Measurements from ENCODE around the gene RAD54L. TPM values are rescaled to one million over a fixed set of nuclear protein-coding genes. Genes with fewer than 3 reads are reported as not detected.
"Not testable (repeated sequence)": the region's sequence is repeated elsewhere in the genome, so short reads cannot be mapped to it uniquely, and the experiment has no call there.

RAD54L gene
- total RNA-seq, 2 experiments from 2014 or later = 64.6 to 65.1 TPM

- no peaks in the 10 kb centered on the region for H3K27me3 Mint-ChIP-seq
- CTCF ChIA-PET = interaction anchor here (0.9 to 1.8 kb wide), 4 partner anchors 10 to 94 kb away, joined by 3 to 7 read pairs (median 5); partner anchors contain the start of gene NSUN4
- intact Hi-C loops (cut with micrococcal nuclease) = no loop called here
- H3K4me3 Mint-ChIP-seq = no peak overlapping the region
- no peak for TF ChIP-seq CTCF (IDR thresholded peaks at IDR 0.05)
- H3K4me1 Mint-ChIP-seq (ENCODE audit: low read depth) = peaks cover 2% of the 10 kb centered on the region
- ATAC-seq (no peak), DNase-seq (no peak)
- POLR2A ChIA-PET = interaction anchor here (2.1 to 2.2 kb wide), 3 partner anchors 9 to 23 kb away, joined by 5 to 8 read pairs (median 8); partner anchors contain the start of genes LRRC41, NSUN4 and UQCRH
- H3K9me3 Mint-ChIP-seq = no peaks in the 10 kb centered on the region
- peaks cover 21% of the 10 kb centered on the region for H3K36me3 Mint-ChIP-seq (ENCODE audit: low read depth)
- H3K27ac Mint-ChIP-seq = no peak overlapping the region
Observed at GRCh38 chr1:46317323-46317722, 69.8 kb downstream of the RAD54L start.

- H3K9me3 Mint-ChIP-seq; H3K27ac Mint-ChIP-seq; ATAC-seq; H3K4me1 Mint-ChIP-seq (ENCODE audit: low read depth); H3K27me3 Mint-ChIP-seq; H3K4me3 Mint-ChIP-seq; intact Hi-C loops (cut with micrococcal nuclease); DNase-seq: not testable (repeated sequence)
- POLR2A ChIA-PET = interaction anchor here (2.2 kb wide), 1 partner anchor 21 kb away, joined by 8 read pairs; the partner anchor contains the start of gene NSUN4
- peaks cover 13% of the 10 kb centered on the region for H3K36me3 Mint-ChIP-seq (ENCODE audit: low read depth)
- CTCF ChIA-PET = interaction anchor here (0.6 kb wide), 1 partner anchor 21 kb away, joined by 3 read pairs; the partner anchor contains the start of gene NSUN4
Observed at GRCh38 chr1:46319301-46319700, 71.7 kb downstream of the RAD54L start.

GRCh38 chr1:46319960-46320914, 72.7 kb downstream of the RAD54L start:
- H3K4me3 Mint-ChIP-seq; H3K36me3 Mint-ChIP-seq (ENCODE audit: low read depth); H3K4me1 Mint-ChIP-seq (ENCODE audit: low read depth); POLR2A ChIA-PET; H3K27ac Mint-ChIP-seq; ATAC-seq; CTCF ChIA-PET; H3K9me3 Mint-ChIP-seq; H3K27me3 Mint-ChIP-seq; DNase-seq; intact Hi-C loops (cut with micrococcal nuclease): not testable (repeated sequence)

- H3K9me3 Mint-ChIP-seq; ATAC-seq; CTCF ChIA-PET; POLR2A ChIA-PET; H3K27me3 Mint-ChIP-seq; H3K36me3 Mint-ChIP-seq (ENCODE audit: low read depth); H3K4me1 Mint-ChIP-seq (ENCODE audit: low read depth); H3K4me3 Mint-ChIP-seq; DNase-seq; intact Hi-C loops (cut with micrococcal nuclease); H3K27ac Mint-ChIP-seq: not testable (repeated sequence)
Observed at GRCh38 chr1:46322191-46322590, 74.6 kb downstream of the RAD54L start.

GRCh38 chr1:46325285-46326076, 77.9 kb downstream of the RAD54L start:
- ATAC-seq; H3K4me1 Mint-ChIP-seq (ENCODE audit: low read depth); H3K36me3 Mint-ChIP-seq (ENCODE audit: low read depth); H3K9me3 Mint-ChIP-seq; CTCF ChIA-PET; H3K4me3 Mint-ChIP-seq; POLR2A ChIA-PET; H3K27me3 Mint-ChIP-seq; intact Hi-C loops (cut with micrococcal nuclease); DNase-seq; H3K27ac Mint-ChIP-seq: not testable (repeated sequence)

Other genes starting within 250 kb of the RAD54L start
- 1 to 10 TPM; 1.3 to 1.4 TPM for gene PIK3R3, start 115.1 kb upstream of the RAD54L start, total RNA-seq
- not detected for gene TSPAN1, start 72.7 kb upstream of the RAD54L start, total RNA-seq
- gene P3R3URF, start 71.3 kb upstream of the RAD54L start, total RNA-seq = not detected
- gene POMGNT1, start 49.3 kb upstream of the RAD54L start, total RNA-seq = 10 to 100 TPM; 25.4 to 28.1 TPM
- gene LURAP1, start 44.4 kb upstream of the RAD54L start, total RNA-seq = under 1 TPM in 1 of 2 experiments, not detected in 1; 0.18 TPM
- gene LRRC41, start 55.9 kb downstream of the RAD54L start, total RNA-seq = 10 to 100 TPM; 32.1 to 32.2 TPM
- gene UQCRH, start 55.9 kb downstream of the RAD54L start, total RNA-seq = 100 to 1,000 TPM; 391 to 396 TPM
- gene NSUN4, start 93.0 kb downstream of the RAD54L start, total RNA-seq = 10 to 100 TPM; 28.5 to 29.3 TPM
- gene FAAH, start 146.6 kb downstream of the RAD54L start, total RNA-seq = 1 to 10 TPM; 3.0 to 4.7 TPM
- gene DMBX1, start 242.1 kb downstream of the RAD54L start, total RNA-seq = under 1 TPM in 1 of 2 experiments, not detected in 1; 0.09 TPM

Measured in activated CD8-positive, alpha-beta T cell treated with anti-CD3 and anti-CD28 coated beads for 36 hours (primary cell).